Coronary artery (tissue), 2 donors: Measurements from ENCODE around the gene TEX36.

Source experiments
- DNase-seq: peaks from one replicate; pipeline ENCODE4 v3.0.0-alpha.2; 2017; ENCODE audit warnings: low spot score
- H3K27ac ChIP-seq, 2 donors: fragments of 200-600 bp; sonication (generic); one replicate each; pipeline ENCODE4 v1.5.1; 2016 to 2019
- H3K4me3 ChIP-seq: fragments of 200-600 bp; sonication (generic); 2 replicates; pipeline ENCODE4 v1.5.1; 2016; ENCODE audit warnings: mild to moderate bottlenecking, moderate library complexity
- TF ChIP-seq, protein P1 (sequence below): fragments of 200-600 bp; sonication (generic); IDR thresholded peaks from one replicate; pipeline ENCODE4 v1.5.1; 2019; ENCODE audit warnings: antibody characterized with exemption

Gene TEX36, protein sequence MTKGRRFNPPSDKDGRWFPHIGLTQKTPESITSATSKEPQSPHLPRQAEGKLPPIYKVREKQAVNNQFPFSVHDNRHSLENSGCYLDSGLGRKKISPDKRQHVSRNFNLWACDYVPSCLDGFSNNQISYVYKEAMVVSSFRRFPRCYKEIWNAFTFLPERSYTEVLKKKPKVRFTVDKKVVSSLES

DNA sequence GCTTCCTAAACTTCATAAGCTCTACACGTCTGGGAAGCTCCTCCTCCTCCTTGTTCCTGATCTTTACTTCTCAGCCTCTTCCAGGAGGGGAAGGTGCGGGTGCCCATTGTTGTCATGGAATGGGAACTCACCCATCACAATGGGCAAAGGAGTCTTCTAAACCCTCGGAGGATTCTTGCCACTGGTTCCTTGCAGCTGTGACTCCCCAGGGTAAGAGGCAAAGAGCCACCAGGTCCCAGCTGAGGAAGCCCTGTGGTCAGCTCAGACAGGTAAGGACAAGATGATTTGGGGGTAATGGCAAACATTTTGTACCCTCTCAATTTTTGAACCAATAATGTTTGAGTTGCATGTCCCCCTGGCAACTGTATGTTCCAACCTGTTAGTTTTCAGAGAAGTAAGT is at the start of gene TEX36:
TEX36 (minus strand) TSS at position 101 of the 400 bp plus-strand sequence. CDS start 174 bp downstream, outside the sequence.
- TF ChIP-seq, protein P1, sequence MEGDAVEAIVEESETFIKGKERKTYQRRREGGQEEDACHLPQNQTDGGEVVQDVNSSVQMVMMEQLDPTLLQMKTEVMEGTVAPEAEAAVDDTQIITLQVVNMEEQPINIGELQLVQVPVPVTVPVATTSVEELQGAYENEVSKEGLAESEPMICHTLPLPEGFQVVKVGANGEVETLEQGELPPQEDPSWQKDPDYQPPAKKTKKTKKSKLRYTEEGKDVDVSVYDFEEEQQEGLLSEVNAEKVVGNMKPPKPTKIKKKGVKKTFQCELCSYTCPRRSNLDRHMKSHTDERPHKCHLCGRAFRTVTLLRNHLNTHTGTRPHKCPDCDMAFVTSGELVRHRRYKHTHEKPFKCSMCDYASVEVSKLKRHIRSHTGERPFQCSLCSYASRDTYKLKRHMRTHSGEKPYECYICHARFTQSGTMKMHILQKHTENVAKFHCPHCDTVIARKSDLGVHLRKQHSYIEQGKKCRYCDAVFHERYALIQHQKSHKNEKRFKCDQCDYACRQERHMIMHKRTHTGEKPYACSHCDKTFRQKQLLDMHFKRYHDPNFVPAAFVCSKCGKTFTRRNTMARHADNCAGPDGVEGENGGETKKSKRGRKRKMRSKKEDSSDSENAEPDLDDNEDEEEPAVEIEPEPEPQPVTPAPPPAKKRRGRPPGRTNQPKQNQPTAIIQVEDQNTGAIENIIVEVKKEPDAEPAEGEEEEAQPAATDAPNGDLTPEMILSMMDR = no peak
- Histone ChIP-seq H3K4me3 (no peak within 1 kb of the TSS), H3K27ac (no peak within 1 kb of the TSS)
- DNase-seq = no peak

DNA sequence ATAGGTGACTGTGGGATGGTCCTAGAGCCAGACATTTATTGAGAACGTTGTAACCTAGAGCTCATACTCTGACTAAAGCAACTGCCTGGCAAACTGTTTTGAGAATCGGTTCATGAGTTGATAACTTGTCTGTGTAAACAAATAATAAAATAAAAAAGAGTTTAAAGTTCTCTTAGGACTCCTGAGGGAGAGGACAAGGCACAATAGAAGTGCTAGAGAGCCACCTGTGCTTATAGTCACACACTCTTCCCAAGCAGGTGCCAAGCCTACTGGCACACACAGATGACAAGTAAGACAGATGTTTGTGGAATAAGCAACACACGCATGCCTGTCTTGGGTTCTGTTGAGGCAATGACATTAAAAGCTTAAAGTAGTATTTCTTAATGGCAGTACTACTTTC is 44.5 kb upstream of the TEX36 start:
- TF ChIP-seq, protein P1 = no peak
- Histone ChIP-seq H3K4me3 (no peak overlapping the region), H3K27ac (no peak overlapping the region)
- DNase-seq = no peak

DNA sequence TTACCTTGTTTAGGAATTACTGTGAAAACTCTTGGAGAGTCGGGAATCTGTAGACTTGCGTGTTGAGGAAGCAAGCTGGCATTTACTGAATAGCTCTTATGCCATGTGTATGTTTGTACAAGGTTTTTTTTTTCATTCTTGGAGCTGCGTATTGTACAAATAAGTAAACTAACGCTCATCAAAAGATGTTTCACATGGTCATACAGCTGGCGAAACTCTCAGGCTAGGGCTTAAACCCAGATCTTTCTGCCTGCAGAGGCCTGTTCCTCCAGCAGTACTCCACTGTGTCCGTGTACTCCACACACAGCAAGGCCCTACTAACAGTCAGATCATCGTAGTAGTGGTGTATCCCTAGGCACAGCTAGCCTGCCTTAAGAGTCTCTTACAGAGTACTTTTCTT is 44.0 kb upstream of the TEX36 start:
- no peak overlapping the region for H3K27ac ChIP-seq
- TF ChIP-seq, protein P1 = no peak
- DNase-seq = no peak
- no peak overlapping the region for H3K4me3 ChIP-seq

DNA sequence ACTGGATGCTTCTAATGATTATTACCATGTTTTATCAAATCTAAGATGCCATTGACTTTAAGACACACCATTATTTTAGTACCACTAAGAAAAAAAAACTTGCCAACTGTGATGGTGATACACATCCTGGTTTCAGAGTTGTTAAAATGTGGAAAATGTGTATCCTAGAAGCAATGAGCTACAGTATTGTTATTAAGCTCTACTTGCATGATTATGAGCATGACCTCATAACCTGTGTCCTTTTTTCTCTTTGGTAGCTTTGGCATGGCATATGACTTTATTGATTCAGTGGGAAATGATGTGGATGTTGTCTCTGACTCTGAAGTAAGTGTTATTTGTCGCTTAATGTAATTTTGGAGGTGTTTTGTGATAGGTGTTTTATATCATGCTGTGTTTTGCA is 39.8 kb upstream of the TEX36 start:
- TF ChIP-seq, protein P1 = no peak
- no peak for DNase-seq
- H3K27ac ChIP-seq = no peak overlapping the region
- H3K4me3 ChIP-seq = no peak overlapping the region

DNA sequence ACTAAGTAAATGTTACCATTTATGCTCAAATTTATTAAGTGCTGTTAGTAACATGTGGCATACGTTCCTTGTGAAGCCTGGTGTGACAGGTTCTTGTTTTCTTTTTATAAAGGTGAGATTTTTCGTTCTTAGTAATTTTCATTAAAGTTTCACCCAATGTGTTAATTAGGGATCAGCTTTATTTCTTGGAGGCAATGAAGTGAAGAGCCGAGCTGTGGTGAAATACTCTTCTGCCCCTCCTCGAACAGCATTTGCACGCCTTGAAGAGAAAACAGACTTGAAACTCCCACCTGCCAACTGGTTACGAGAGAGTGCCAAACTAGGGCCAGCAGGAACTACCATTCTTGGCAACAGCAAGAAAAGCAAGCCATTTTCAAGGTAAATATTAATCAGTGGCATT is 38.1 kb upstream of the TEX36 start:
- TF ChIP-seq, protein P1 = no peak
- no peak for DNase-seq
- no peak overlapping the region for H3K4me3 ChIP-seq

DNA sequence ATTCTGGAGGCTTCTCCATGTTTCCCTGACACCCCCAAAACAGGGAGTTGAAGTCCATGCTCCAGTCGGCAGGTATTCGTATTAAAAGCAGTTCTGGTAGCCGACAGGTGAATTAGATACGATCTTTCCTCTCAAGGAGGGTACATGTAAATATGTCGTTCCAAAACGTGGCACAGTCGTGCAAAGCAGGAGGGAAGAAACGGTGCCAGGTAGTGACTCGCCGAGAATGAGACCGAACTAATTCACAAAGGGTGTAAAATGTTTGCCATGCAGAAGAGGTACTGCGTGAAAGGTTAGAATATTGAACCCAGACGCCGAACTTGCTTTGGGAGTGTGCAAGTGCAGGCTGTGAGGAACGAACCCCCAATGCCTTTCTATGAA is 37.0 kb upstream of the TEX36 start:
- H3K27ac ChIP-seq = peak overlapping the region; percentile 77 to 95
- TF ChIP-seq, protein P1 = no peak
- no peak for DNase-seq
- H3K4me3 ChIP-seq = peak overlapping the region; percentile 100

More for the DNA sequence above, 38.1 kb upstream of the TEX36 start:
- H3K27ac ChIP-seq = no peak overlapping the region
